ENCODE measurements around the gene PRRX2.

Gene PRRX2

DNA sequence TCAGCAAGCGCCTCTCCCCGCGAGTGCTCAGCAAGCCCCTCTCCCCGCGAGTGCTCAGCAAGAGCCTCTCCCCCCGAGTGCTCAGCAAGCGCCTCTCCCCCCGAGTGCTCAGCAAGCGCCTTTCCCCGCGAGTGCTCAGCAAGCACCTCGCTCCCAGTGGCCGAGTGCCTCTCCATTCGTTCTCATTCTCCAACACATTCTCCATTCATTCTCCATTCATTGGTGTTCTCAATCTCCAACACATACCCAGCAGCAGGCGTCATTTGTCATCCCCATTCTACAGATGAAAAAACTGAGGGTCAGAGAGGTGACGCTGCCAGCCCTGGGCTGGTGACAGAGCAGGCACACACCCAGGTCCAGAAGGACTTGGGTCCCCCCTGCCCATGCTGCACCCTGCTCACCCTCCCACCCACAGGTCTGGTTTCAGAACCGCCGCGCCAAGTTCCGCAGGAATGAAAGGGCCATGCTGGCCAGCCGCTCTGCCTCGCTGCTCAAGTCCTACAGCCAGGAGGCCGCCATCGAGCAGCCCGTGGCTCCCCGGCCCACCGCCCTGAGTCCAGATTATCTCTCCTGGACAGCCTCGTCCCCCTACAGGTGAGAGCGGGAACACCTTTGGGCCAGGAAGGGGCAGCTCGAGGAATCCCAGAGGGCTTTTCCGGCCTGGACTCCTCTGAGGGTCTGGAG, 54.9 kb downstream of the PRRX2 start:
- in situ Hi-C loops (cut with MboI; ENCODE audit: low pct_unique_long_range_greater_than_20kb, low sequenced_read_pairs), result no loop called here
- no peak for DNase-seq

DNA sequence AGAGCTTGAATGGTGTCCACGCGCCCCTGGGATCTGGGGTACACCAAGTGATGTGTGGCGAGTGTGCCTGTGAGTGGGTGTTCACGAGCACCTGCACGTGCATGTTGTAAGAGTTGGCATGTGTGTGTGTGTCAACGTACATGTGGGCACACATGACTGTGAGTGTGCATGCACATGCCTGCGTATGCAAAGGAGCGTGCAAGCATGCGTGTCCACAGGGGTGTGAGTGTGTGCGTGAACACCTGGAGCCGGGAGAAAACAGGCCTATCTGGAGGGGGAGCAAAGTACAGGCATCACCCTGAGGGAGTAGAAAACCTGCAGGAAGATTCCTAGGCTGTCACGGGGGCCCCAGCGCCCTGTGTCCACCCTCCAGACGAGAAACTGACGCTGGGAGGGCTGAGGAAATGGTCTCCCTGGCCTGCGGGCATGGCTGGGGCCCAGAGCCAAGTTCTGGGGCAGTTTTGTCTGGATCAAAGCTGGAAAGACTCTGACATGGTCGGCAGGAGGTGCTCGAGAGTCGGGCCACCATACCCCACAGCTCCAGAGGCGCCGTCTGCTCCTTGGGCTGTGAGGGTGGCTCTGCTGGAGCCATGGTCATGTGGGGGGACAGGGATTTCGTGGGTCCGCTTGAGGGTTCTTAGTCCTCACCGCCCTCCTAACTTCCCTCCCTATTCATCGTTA, 55.6 kb downstream of the PRRX2 start:
- no peak for DNase-seq
- in situ Hi-C loops (cut with MboI; ENCODE audit: low pct_unique_long_range_greater_than_20kb, low sequenced_read_pairs), result no loop called here

DNA sequence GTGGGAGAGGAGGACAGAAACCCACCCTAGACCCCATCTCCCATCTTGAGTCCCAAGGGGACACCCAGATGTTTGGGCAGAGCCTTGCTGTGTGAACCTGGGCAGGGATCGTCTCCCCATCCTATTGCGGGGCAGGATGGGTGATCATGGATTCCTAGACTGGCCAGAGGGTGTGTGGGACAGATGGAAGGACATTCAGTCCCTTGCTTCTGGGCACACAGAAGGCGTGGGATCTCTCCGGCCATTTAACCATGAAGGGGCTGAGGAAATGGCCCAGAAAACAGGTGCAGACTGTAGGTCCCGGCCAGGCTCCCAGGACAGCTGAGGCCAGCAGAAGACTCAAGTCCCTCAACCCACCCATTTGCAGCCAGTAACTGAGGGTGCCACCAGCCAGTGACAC, 57.5 kb downstream of the PRRX2 start:
- DNase-seq, result no peak
- in situ Hi-C loops (cut with MboI; ENCODE audit: low pct_unique_long_range_greater_than_20kb, low sequenced_read_pairs), result no loop called here

DNA sequence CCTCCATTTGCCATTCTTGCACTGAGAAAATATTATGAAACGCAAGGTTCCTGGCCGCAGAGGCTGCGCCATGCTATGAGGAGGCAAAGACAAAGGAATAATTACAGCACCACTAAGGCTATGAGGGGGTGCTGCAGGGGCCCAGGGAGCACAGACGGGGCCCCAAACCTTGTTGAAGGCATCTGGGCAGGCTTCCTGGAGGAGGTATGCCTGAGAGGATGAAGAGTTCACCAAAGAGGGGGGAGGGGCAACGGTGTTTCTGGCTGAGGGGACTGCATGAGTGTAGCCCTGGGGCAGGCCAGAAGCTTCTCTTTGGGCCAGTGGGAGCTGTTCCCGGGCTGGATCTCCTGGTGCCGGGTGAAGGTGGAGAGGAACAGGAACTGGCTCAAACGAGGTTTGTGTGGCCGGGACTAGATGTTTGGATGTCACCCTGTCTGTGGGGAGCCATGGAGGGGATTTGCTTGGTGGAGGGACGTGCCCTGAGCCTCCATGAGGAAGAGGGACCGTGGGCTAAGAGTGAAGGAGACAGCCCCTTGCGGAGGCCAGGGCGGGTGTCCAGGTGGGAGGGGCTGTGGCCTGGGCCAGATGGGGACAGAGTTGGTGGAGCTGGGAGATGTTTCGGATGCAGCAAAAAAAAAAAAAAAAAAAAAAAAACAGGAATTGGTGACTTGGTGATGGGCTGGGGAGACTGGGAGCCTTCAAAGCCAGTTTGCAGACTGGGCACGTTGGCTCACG, 59.2 kb downstream of the PRRX2 start:
- DNase-seq, result no peak
- in situ Hi-C loops (cut with MboI; ENCODE audit: low pct_unique_long_range_greater_than_20kb, low sequenced_read_pairs), result no loop called here

DNA sequence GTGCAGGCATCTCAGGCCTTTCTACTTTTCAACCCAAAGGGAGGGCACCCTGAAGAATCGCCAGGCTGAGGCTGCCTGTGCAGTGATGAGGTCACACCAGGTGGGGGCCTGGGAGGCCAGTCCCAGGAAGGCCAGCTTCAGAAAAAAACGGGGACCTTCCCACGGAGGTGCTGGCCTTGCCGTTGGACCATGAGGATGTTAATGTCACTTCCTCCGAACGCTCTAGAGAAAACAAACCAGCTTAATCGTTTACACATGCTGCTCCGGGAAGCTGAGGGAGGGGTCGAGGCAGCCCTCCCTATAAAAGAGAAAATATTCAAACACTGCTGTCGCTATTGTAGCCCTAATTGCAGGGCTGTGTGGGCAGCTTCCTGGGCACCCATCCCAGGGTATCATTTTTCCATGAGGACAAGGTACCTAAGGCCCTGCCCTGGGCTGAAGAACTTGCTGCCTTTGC, 60.4 kb downstream of the PRRX2 start:
- in situ Hi-C loops (cut with MboI; ENCODE audit: low pct_unique_long_range_greater_than_20kb, low sequenced_read_pairs), result no loop called here
- no peak for DNase-seq

DNA sequence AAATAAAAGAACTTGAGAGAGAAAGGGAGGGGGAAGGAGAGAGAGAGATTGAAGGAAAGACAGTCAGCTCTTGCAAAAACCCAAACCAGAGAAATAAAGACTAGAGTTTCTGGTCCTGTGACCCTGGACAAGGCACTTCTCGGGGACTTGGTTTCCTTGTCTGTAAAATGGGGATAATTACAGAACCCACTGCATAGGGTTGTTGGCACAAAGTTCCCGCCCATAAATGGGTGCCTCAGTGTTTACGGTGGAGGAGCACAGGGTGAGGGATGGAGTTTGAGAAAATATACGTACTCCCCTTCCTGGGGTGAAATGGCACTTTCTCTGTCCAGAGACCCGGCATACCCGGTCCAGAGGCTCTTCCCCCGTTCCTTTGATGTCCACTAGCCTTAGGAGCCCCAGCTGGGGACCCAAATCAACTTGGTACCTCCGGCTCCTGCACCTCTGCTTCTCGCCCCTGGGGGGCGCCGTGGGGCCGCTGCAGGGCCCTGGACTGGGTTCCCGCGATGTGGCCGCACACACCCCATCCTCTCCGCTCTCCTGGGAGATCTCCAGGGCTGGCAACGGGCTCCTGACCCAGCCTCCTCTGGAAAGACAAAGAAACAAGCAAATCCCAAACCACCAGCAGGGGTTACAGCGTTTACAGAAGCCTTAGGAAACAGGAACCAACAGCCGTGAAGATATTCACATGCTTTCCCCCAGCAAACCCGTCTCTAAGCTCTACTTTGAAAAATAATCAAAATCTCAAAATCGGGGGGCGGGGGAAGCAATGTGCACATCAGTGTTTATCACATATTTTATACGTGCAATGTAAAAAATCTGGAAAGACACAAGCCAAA, 61.1 kb downstream of the PRRX2 start:
- in situ Hi-C loops (cut with MboI; ENCODE audit: low pct_unique_long_range_greater_than_20kb, low sequenced_read_pairs), result no loop called here
- DNase-seq, result peak; percentile 73

DNA sequence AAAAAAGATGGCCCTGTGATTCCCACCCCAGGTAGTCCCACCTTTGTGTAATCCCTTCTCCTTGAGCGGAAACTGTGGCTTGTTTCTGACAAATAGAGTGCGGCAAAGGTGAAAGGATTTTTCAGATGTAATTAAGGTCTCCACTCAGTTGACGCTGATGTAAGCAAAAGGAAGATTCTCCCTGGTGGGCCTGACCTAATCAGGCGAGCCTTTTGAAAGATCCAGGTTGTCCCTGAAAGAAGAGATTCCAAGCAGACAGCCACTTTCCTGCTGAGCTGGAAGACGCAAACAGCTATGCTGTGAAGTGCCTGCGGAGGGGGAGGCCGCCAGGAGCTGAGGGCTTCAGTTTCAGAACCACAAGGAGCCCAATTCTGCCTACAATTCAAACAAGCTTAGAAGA, 63.3 kb downstream of the PRRX2 start:
- in situ Hi-C loops (cut with MboI; ENCODE audit: low pct_unique_long_range_greater_than_20kb, low sequenced_read_pairs), result no loop called here
- DNase-seq, result no peak

DNA sequence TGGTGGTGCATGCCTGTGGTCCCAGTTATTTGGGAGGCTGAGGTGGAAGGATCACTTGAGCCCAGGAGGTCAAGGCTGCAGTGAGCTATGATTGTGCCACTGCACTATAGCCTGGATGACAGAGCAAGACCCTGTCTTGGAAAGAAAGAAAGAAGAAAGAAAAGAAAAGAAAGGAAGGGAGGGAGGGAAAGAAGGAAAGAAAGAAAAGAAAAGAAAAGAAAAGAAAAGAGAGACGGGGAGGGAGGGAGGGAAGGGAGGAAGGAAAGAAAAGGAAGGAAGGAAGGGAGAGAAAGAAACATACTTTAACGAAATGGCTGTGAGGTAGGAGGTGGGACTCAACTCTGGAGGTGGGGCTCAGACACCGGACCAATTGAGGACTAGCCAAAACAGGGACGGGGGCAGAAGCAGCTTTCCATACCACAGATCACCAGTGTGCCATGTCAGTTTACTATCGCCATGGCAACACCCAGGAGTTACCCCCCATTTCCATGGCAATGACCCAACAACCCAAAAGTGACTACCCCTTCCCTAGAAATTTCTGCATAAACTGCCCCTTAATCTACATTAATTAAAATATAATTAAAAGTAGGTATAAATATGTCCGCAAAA, 66.1 kb downstream of the PRRX2 start:
- DNase-seq, result no peak
- in situ Hi-C loops (cut with MboI; ENCODE audit: low pct_unique_long_range_greater_than_20kb, low sequenced_read_pairs), result no loop called here

DNA sequence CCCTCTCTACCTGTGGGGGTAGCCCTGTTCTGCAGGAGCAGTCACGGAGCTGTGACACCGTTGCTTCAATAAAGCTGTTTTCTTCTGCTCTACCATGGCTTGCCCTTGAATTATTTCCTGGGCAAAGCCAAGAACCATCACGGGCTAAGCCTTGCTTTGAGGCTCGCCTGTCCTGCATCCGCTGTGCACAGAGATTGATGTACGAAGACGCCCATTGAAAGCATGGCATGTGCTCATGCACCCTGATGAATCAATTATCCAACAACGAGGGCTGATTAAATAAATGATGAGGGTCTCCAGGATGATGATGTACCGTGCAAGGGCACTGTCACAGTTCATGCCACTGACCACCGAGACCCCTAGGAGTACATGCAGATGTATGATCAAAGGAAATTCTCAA, 66.7 kb downstream of the PRRX2 start:
- in situ Hi-C loops (cut with MboI; ENCODE audit: low pct_unique_long_range_greater_than_20kb, low sequenced_read_pairs), result no loop called here
- DNase-seq, result no peak

DNA sequence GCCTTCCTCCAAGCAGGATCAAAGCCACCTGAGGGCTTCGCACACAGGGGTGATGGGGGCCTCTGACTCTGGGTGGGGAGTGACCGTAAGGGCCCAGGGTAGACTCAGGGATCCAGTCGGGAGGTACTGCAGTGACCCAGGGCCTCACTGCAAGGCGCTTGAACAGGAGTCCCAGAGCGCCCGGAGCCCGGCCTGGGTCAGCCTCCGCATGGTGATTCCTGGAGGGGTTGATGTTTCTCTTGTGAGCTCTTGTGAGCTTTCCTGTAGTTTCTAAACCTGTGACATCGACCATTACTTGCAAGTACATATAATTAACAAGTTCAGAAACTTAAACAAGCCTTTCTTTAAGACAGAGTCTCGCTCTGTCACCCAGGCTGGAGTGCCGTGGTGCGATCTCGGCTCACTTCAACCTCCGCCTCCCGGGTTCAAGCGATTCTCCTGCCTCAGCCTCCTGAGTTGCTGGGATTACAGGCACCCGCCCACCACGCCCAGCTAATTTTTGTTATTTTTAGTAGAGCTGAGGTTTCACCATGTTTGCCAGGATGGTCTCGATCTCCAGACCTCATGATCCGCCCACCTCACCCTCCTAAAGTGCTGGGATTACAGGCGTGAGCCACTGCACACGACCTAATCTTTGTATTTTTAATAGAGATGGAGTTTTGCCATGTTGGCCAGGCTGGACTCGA, 67.6 kb downstream of the PRRX2 start:
- in situ Hi-C loops (cut with MboI; ENCODE audit: low pct_unique_long_range_greater_than_20kb, low sequenced_read_pairs), result no loop called here
- no peak for DNase-seq

DNA sequence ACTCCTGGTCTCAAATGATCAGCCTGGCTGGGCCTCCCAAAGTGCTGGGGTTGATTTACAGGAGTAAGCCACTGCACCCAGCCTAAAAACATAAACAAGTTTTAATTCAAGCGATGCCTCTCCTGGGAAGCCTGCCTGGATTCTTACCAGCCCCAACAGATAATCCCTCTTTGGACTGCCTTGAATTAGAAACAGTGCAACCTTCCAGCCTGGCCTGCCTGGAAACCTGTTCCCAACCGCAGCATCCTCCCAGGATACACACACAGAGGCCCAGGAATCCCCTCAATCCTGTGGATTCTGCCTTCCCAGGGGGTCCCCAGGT, 68.1 kb downstream of the PRRX2 start:
- DNase-seq, result no peak

DNA sequence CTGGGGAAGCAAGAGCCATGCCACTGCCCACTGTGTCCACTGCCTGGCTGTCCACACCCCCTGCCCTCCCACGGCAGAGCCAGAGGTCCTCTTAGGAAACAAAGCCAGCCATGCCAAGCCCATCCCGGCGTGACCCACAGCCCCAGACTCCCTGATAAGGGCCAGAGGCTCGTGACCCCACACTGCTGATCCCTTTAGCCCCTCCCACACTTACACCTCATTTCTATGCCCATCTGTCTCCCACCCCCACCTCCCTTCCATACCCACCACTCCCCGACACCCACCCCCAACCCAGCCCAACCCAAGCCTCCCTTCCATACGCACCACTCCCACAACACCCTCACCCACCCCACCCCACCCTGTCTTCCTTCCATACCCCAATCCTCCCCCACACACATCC, 70.1 kb downstream of the PRRX2 start:
- DNase-seq, result no peak
- in situ Hi-C loops (cut with MboI; ENCODE audit: low pct_unique_long_range_greater_than_20kb, low sequenced_read_pairs), result no loop called here

More for the DNA sequence above, 68.1 kb downstream of the PRRX2 start:
- in situ Hi-C loops (cut with MboI; ENCODE audit: low pct_unique_long_range_greater_than_20kb, low sequenced_read_pairs), result no loop called here

DNA sequence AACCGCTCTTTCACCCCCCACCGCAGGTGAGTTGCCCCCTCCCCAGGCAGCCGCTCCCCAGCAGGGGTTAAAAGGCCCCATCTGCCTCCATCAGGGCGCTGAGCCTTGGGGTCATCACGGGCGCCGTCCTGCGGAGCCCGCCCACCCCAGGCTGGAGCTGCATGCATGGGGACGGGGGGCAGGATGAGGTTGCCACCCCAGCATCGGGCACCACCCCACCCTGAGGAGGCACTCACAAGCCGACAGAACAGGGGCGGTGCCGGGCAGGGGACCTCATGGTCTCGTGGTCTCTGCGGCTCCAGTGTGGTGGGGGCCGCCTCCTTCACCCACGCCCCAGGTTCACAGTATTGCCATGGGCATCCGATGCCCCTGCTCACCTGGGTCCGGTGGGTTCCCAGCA, 70.9 kb downstream of the PRRX2 start:
- no peak for DNase-seq
- in situ Hi-C loops (cut with MboI; ENCODE audit: low pct_unique_long_range_greater_than_20kb, low sequenced_read_pairs), result no loop called here

DNA sequence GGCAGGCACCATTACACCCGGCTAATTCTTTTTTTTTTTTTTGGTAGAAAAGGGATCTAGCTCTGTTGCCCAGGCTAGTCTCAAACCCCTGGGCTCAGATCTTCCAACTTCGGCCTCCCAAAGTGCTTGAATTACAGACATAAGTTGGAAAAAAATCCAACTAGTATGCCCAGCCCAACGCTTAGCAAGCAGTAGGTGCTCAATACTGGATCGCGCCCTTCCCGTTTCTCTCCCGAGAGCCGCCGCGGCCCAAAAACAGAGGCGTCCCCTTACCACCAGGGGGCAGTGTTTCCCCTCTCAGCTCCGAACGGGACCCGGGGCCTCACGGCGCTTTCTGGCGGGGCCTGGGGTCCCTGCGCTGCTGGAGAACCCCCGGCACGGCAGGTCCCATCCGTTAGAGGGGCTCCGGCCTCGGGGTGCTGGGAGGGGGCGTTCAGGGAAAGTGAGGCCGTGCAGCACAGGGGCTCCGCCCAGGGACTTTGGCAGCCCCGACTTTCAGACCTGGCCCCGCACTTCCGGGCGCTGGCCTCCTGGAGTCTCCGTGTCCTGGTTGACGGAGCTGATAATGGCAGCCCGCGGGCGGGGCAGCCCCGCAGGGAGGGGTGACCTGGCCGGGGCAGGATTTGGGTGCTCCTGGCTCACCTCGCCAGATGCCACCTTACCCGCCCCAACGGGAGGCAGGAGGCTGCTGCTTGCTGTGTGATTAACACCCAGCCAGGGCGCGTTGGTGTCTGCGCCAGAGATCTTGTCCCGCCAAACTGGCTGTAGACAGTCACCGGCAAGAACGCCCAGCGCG, 72.2 kb downstream of the PRRX2 start:
- in situ Hi-C loops (cut with MboI; ENCODE audit: low pct_unique_long_range_greater_than_20kb, low sequenced_read_pairs), result no loop called here

DNA sequence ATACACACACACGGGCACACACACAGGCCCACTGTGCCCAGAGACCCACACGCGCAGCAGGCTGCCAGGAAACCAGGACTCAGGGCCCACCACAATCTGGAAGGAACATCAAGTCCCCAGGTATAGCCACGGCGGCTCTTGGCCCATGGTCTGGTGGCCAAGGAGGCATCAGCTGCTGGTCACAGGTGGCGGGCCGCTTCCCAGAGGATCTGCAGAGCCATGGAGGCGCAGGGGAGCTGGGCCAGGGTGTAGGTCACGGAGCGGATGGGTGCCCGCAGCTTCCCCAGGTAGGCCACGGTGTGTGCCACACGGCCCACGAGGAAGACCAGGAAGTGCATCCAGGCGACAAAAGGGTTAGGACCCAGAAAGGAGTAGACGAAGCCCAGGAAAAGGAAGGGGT, 74.0 kb downstream of the PRRX2 start:
- in situ Hi-C loops (cut with MboI; ENCODE audit: low pct_unique_long_range_greater_than_20kb, low sequenced_read_pairs), result no loop called here

More for the DNA sequence above, 72.2 kb downstream of the PRRX2 start:
- peak; percentile 88 for DNase-seq

DNA sequence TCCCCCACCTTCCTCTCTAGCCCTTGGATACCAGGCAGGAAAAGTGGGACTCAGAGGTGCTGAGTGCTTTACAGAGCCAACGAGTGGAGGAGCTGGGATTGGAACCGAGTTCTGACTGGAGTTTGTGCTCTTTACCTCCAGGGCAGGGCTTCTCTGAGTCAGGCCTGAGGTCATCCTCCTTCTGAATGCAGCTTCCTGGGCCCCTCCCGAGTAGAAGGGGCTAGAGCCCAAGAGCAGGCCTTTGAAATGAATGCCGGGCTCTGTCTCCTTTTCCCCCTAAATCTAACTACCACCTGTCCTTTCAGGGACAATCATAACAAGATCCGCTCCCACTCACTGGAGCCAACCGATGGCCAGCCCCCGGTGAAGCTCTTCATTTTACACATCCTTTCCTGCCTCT, 74.7 kb downstream of the PRRX2 start:
- in situ Hi-C loops (cut with MboI; ENCODE audit: low pct_unique_long_range_greater_than_20kb, low sequenced_read_pairs), result no loop called here
- DNase-seq, result no peak

More for the DNA sequence above, 74.0 kb downstream of the PRRX2 start:
- DNase-seq, result no peak

DNA sequence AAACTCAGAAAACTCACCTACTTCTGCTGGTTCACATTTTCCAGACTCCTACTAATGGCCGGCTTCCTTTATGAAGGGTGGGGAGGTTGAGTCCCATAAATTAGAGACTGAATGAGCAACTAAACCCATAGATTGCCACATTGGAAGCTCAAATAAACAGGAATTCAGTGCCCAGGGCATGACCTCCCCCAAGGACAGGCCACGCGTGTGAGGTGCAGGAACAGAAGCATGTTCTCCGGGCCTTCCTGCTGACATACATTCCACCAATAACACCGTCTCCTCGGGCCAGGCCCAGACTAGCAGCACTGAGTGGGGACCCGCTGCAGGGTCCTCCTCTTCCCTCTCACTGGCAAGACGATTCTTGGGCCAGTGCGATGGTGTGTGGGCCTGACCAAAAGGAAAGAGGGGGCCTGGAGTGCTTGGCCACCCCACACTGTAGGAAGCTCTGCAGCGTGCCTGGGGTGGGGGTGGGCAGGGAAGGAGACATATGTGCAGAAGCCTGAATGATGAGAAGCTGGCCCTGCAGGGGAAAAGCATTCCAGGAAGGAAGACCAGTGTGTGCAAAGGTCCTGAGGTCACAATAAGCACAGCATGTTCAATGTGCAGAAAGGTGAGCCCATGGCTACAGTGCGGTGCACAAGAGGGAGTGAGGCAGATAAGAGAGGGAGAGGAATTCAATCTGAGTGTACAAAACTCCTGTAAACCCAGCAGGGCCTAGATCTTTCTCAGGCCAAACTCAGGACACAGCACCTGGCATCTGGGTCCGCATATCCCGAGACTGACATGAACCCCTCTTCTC, 75.4 kb downstream of the PRRX2 start:
- no peak for DNase-seq
- in situ Hi-C loops (cut with MboI; ENCODE audit: low pct_unique_long_range_greater_than_20kb, low sequenced_read_pairs), result no loop called here
